HG03196 (cell line): ENCODE data around the gene ZNF234.
"Not testable (repeated sequence)": the region's sequence is repeated elsewhere in the genome, so short reads cannot be mapped to it uniquely, and the experiment has no call there.

Experiments
- ATAC-seq: cut with Tn5 transposase; IDR thresholded peaks from one replicate; pipeline ENCODE4 v1.9.1; 2021; ENCODE audit not compliant: unreplicated experiment

The ZNF234 gene

GRCh38 chr19:44180968-44181367, 39.6 kb downstream of the ZNF234 start:
- ATAC-seq: no peak

- no peak for ATAC-seq
These were observed 40.8 kb downstream of the ZNF234 start for GRCh38 chr19:44182145-44182544.

GRCh38 chr19:44190020-44190419, 48.7 kb downstream of the ZNF234 start:
- ATAC-seq: no peak

GRCh38 chr19:44192127-44192526, 50.8 kb downstream of the ZNF234 start:
- ATAC-seq: no peak

GRCh38 chr19:44196772-44197171, 55.4 kb downstream of the ZNF234 start:
- no peak for ATAC-seq

GRCh38 chr19:44202470-44202869, 61.1 kb downstream of the ZNF234 start:
- no peak for ATAC-seq

GRCh38 chr19:44202974-44203373, 61.6 kb downstream of the ZNF234 start:
- ATAC-seq: no peak

GRCh38 chr19:44203877-44204276, 62.5 kb downstream of the ZNF234 start:
- not testable (repeated sequence) for ATAC-seq

- no peak for ATAC-seq
These were observed 63.4 kb downstream of the ZNF234 start for GRCh38 chr19:44204772-44205171.

GRCh38 chr19:44207126-44207803, 65.9 kb downstream of the ZNF234 start:
- peak; percentile 90 for ATAC-seq
